ENCODE results near the gene GRK2. TPM values are rescaled to one million over a fixed set of nuclear protein-coding genes. Genes with fewer than 3 reads are reported as not detected.
A peak's percentile ranks its signal among the peaks of the same experiment; 100 is the strongest.
"Not testable (repeated sequence)": the region's sequence is repeated elsewhere in the genome, so short reads cannot be mapped to it uniquely, and the experiment has no call there.

The GRK2 gene
- total RNA-seq, 1 experiment from 2014 or later: 48.1 TPM

GRCh38 chr11:67233584-67234190, 32.6 kb upstream of the GRK2 start:
- Mint-ChIP-seq H3K27me3 (ENCODE audit: insufficient read depth, unreplicated experiment) (no peaks in the 10 kb centered on the region), H3K4me3 (ENCODE audit: unreplicated experiment) (no peak overlapping the region), H3K36me3 (ENCODE audit: insufficient read depth, unreplicated experiment) (peaks cover 57% of the 10 kb centered on the region), H3K4me1 (ENCODE audit: insufficient read depth, unreplicated experiment) (peaks cover 1% of the 10 kb centered on the region), H3K27ac (ENCODE audit: low read depth, unreplicated experiment) (no peak overlapping the region), H3K9me3 (ENCODE audit: unreplicated experiment) (no peaks in the 10 kb centered on the region)
- DNase-seq (ENCODE audit: unreplicated experiment): no peak
- ChIA-PET CTCF (interaction anchor here (1.1 kb wide), 1 partner anchor 29 kb away, joined by 4 read pairs; no protein-coding TSS in a partner anchor), POLR2A (interaction anchor here (0.6 to 1.2 kb wide), 2 partner anchors 54 to 311 kb away, joined by 3 read pairs; no protein-coding TSS in a partner anchor)
- BruUV-seq (replicated peaks): no TSS peak
- intact Hi-C loops (cut with micrococcal nuclease): no loop called here
- no peak for TF ChIP-seq CTCF (IDR thresholded peaks at IDR 0.05; ENCODE audit: unreplicated experiment)

GRCh38 chr11:67234571-67234970, 31.7 kb upstream of the GRK2 start:
- H3K4me1 Mint-ChIP-seq (ENCODE audit: insufficient read depth, unreplicated experiment); intact Hi-C loops (cut with micrococcal nuclease); H3K27ac Mint-ChIP-seq (ENCODE audit: low read depth, unreplicated experiment); BruUV-seq (replicated peaks); DNase-seq (ENCODE audit: unreplicated experiment); H3K27me3 Mint-ChIP-seq (ENCODE audit: insufficient read depth, unreplicated experiment); H3K9me3 Mint-ChIP-seq (ENCODE audit: unreplicated experiment); H3K4me3 Mint-ChIP-seq (ENCODE audit: unreplicated experiment): not testable (repeated sequence)
- POLR2A ChIA-PET: interaction anchor here (0.6 kb wide), 1 partner anchor 310 kb away, joined by 3 read pairs; no protein-coding TSS in a partner anchor
- CTCF ChIA-PET: interaction anchor here (0.7 to 1.1 kb wide), 2 partner anchors 28 to 240 kb away, joined by 3 to 4 read pairs; no protein-coding TSS in a partner anchor
- H3K36me3 Mint-ChIP-seq (ENCODE audit: insufficient read depth, unreplicated experiment): peaks cover 48% of the 10 kb centered on the region

- no peak for TF ChIP-seq CTCF (IDR thresholded peaks at IDR 0.05; ENCODE audit: unreplicated experiment)
- CTCF ChIA-PET: interaction anchor here (1.2 kb wide), 1 partner anchor 9 kb away, joined by 3 read pairs; no protein-coding TSS in a partner anchor
- no peak overlapping the region for H3K27ac Mint-ChIP-seq (ENCODE audit: low read depth, unreplicated experiment)
- POLR2A ChIA-PET: interaction anchor here (0.6 to 1.6 kb wide), 3 partner anchors 80 to 951 kb away, joined by 3 to 5 read pairs (median 3); no protein-coding TSS in a partner anchor
- no peak for DNase-seq (ENCODE audit: unreplicated experiment)
- H3K4me1 Mint-ChIP-seq (ENCODE audit: insufficient read depth, unreplicated experiment): peaks cover 17% of the 10 kb centered on the region
- BruUV-seq (replicated peaks): no TSS peak
- no peak overlapping the region for H3K4me3 Mint-ChIP-seq (ENCODE audit: unreplicated experiment)
- H3K36me3 Mint-ChIP-seq (ENCODE audit: insufficient read depth, unreplicated experiment): peaks cover 32% of the 10 kb centered on the region
- H3K9me3 Mint-ChIP-seq (ENCODE audit: unreplicated experiment): no peaks in the 10 kb centered on the region
- no peaks in the 10 kb centered on the region for H3K27me3 Mint-ChIP-seq (ENCODE audit: insufficient read depth, unreplicated experiment)
- intact Hi-C loops (cut with micrococcal nuclease): no loop called here
Observed at GRCh38 chr11:67237574-67237973, 28.7 kb upstream of the GRK2 start.

- Mint-ChIP-seq H3K27ac (ENCODE audit: low read depth, unreplicated experiment) (peak overlapping the region; percentile 97), H3K9me3 (ENCODE audit: unreplicated experiment) (no peaks in the 10 kb centered on the region), H3K4me1 (ENCODE audit: insufficient read depth, unreplicated experiment) (peaks cover 24% of the 10 kb centered on the region), H3K4me3 (ENCODE audit: unreplicated experiment) (peak overlapping the region; percentile 96), H3K27me3 (ENCODE audit: insufficient read depth, unreplicated experiment) (no peaks in the 10 kb centered on the region), H3K36me3 (ENCODE audit: insufficient read depth, unreplicated experiment) (peaks cover 41% of the 10 kb centered on the region)
- no TSS peak for BruUV-seq (replicated peaks)
- ChIA-PET POLR2A (interaction anchor here (0.5 to 3.8 kb wide), 34 partner anchors 9 to 395 kb away, joined by 3 to 35 read pairs (median 4); partner anchors contain the start of genes ANKRD13D, CLCF1, KDM2A and POLD4), CTCF (interaction anchor here (0.6 to 3.6 kb wide), 6 partner anchors 23 to 305 kb away, joined by 3 to 19 read pairs (median 4); no protein-coding TSS in a partner anchor)
- TF ChIP-seq CTCF (IDR thresholded peaks at IDR 0.05; ENCODE audit: unreplicated experiment): no peak
- DNase-seq (ENCODE audit: unreplicated experiment): no peak
- intact Hi-C loops (cut with micrococcal nuclease): no loop called here
Observed at GRCh38 chr11:67238894-67239782, 27.1 kb upstream of the GRK2 start.

Data from MCF 10A (cell line).